H1 (cell line): ENCODE measurements around the gene KIAA0930. TPM values are rescaled to one million over a fixed set of nuclear protein-coding genes. Genes with fewer than 3 reads are reported as not detected.

Experiments
- BCL11A ChIP-seq, 2 experiments: IDR thresholded peaks; one replicate each; pipeline ENCODE4 v1.6.1; 2011; ENCODE audit warnings: low read depth in 2 of 2, low read length in 2 of 2, mild to moderate bottlenecking in 2 of 2
- SIRT6 ChIP-seq: IDR thresholded peaks from one replicate; pipeline ENCODE4 v1.7.1; 2012; ENCODE audit warnings: low read length, inconsistent platforms
- SP1 ChIP-seq: IDR thresholded peaks from 2 replicates; pipeline ENCODE4 v1.6.1; 2011; ENCODE audit warnings: low read depth, low read length
- TAF1 ChIP-seq: IDR thresholded peaks from 2 replicates; pipeline ENCODE4 v1.6.1; 2011; ENCODE audit warnings: mild to moderate bottlenecking, low read depth, low read length
- polyA plus RNA-seq, 7 experiments: library from polyadenylated mRNA; depleted of rRNA in 3 of 7; stranded (reverse) in 5 of 7; unstranded in 2 of 7; fragments of >200 nt in 5 of 7; fragments of 200-250 nt in 2 of 7; gene quantifications; 1 replicate in 5 of 7; 2 replicates in 1 of 7; 4 replicates in 1 of 7; pipeline versions ENCODE4 v1.2.1 to v1.2.3, GENCODE V29; 2011 to 2013; ENCODE audit warnings: missing spikeins in 2 of 7, mixed read lengths in 2 of 7
- total RNA-seq: library from RNA; stranded (reverse); fragmentation: NEBNext Ultra II Directional; extraction: Animal tissue kit (Norgen Biotek cat#: 25700); gene quantifications from 2 replicates; pipeline ENCODE4 v1.2.1, GENCODE V29; 2021

KIAA0930 gene
- total and polyA plus RNA-seq, 2 of the 8 experiments (the other 6 are each of a cell fraction or from before 2014, with no cell fraction given) = 61.9 to 66.1 TPM

DNA sequence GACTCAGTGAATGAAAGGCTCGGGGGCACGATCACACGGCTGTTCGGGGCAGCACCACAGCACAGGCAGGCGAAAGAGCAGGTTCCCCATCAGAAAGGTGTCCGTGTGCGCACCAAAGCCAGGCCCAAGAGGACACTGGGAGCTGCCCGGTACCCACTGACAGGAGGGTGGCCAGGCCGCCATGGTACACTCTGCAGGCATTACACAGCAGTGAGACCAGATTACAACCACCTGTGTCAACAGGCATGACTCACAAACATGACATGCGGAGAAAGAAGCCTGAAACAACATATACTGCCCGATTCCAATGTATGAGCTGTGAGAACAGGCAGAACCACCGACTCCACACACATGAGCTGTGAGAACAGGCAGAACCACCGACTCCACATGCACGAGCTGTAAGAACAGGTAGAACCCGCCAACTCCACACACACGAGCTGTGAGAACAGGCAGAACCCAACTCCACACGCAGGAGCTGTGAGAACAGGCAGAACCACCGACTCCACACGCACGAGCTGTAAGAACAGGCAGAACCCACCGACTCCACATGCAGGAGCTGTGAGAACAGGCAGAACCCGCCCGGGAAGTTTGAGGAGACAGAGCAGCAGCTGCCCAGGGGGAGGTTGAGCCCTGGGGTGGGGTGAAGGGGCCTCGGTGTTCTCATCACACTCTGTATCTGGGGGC is 32.6 kb downstream of the KIAA0930 start (continued):
- TF ChIP-seq SP1 = no peak
- TF ChIP-seq TAF1 = no peak
- TF ChIP-seq SIRT6 = no peak
- TF ChIP-seq BCL11A (IDR thresholded peaks at IDR 0.05; ENCODE audit: low read depth in 2 of 2, low read length in 2 of 2) = no peak
